ENCODE measurements around the gene FBXO3. TPM values are rescaled to one million over a fixed set of nuclear protein-coding genes. Genes with fewer than 3 reads are reported as not detected.

The FBXO3 gene
- total RNA-seq, 1 experiment from 2014 or later, result 18.9 TPM

- Histone ChIP-seq H3K4me2 (ENCODE audit: insufficient read depth, insufficient read length, low read length) (no peak overlapping the region), H4K91ac (ENCODE audit: insufficient read length, low read depth, low read length) (no peak overlapping the region), H3K56ac (ENCODE audit: insufficient read length, low read depth, low read length) (no peak overlapping the region), H3K4ac (ENCODE audit: low read depth, low read length) (no peak overlapping the region), H3K4me1 (ENCODE audit: insufficient read depth, low read length) (peaks cover 5% of the 10 kb centered on the region; the same call in 1 of the 2 replicates), H2BK5ac (ENCODE audit: insufficient read length, low read length) (no peak overlapping the region), H3K79me2 (ENCODE audit: insufficient read depth, low read length) (no peaks in the 10 kb centered on the region), H2BK15ac (ENCODE audit: low read depth, low read length) (no peak overlapping the region), H3K14ac (ENCODE audit: insufficient read depth, low read length) (no peak overlapping the region), H4K20me1 (ENCODE audit: control insufficient read depth, insufficient read depth, insufficient read length) (no peaks in the 10 kb centered on the region), H3K18ac (ENCODE audit: insufficient read length, low read depth, low read length) (no peak overlapping the region), H2AFZ (ENCODE audit: low read length) (no peak overlapping the region), H4K5ac (ENCODE audit: insufficient read length, low read depth, low read length) (no peak overlapping the region), H3K9me3 (ENCODE audit: control insufficient read depth, low read depth, low read length) (no peaks in the 10 kb centered on the region), H3K27ac (ENCODE audit: insufficient read length, low read depth, low read length) (no peak overlapping the region), H4K8ac (replicated peaks; ENCODE audit: insufficient read length, low read depth, low read length) (no peak overlapping the region), H2BK12ac (ENCODE audit: insufficient read length, low read depth, low read length) (no peak overlapping the region), H3K9ac (ENCODE audit: extremely low read depth, insufficient read length, low read length) (no peak overlapping the region), H3K23ac (ENCODE audit: insufficient read length, low read depth, low read length) (no peak overlapping the region), H2BK20ac (ENCODE audit: low read depth, low read length, poor library complexity, severe bottlenecking) (no peak overlapping the region), H3K23me2 (ENCODE audit: insufficient read length, low read depth, low read length, poor library complexity, severe bottlenecking) (no peaks in the 10 kb centered on the region), H2AK5ac (ENCODE audit: insufficient read length, low read length) (no peak overlapping the region), H3K79me1 (ENCODE audit: insufficient read depth, low read depth, low read length, poor library complexity, severe bottlenecking) (no peaks in the 10 kb centered on the region), H3T11ph (ENCODE audit: low read length) (no peak overlapping the region), H2BK120ac (ENCODE audit: low read depth, low read length, poor library complexity, severe bottlenecking) (no peak overlapping the region), H3K27me3 (ENCODE audit: insufficient read depth, low read length) (no peaks in the 10 kb centered on the region)
- Mint-ChIP-seq H3K9me3 (no peaks in the 10 kb centered on the region), H3K36me3 (ENCODE audit: insufficient read depth in 1 of 3, low read depth in 3 of 3) (no peaks in the 10 kb centered on the region), H3K27ac (no peak overlapping the region; a peak in 1 of 7 replicates), H3K4me3 (no peak overlapping the region), H3K4me1 (peaks cover 42 to 51% of the 10 kb centered on the region in 2 experiments), H3K27me3 (ENCODE audit: low read depth) (peaks cover 13% of the 10 kb centered on the region)
- no peak for TF ChIP-seq CTCF (conservative IDR thresholded peaks at IDR 0.05)
- no peak for DNase-seq
- no CpG with 5 or more reads among the region's 4 CpGs for WGBS (ENCODE audit: extremely low coverage, insufficient read length, low lambda C conversion rate)
Measured at GRCh38 chr11:33694346-33695050, 79.8 kb downstream of the FBXO3 start.

All from H9 (cell line).